COR-L47 (cell line): ENCODE measurements around the gene SNX2.

Source experiments
- DNase-seq: peaks from one replicate; lab custom pipeline; 2025; lab: John Stamatoyannopoulos, UW

Gene SNX2

GRCh38 chr5:122773619-122774018 is 1.3 kb upstream of the SNX2 start:
- DNase-seq: no peak

- DNase-seq: no peak
Measured at GRCh38 chr5:122774519-122774860, 390 bp upstream of the SNX2 start.

DNA sequence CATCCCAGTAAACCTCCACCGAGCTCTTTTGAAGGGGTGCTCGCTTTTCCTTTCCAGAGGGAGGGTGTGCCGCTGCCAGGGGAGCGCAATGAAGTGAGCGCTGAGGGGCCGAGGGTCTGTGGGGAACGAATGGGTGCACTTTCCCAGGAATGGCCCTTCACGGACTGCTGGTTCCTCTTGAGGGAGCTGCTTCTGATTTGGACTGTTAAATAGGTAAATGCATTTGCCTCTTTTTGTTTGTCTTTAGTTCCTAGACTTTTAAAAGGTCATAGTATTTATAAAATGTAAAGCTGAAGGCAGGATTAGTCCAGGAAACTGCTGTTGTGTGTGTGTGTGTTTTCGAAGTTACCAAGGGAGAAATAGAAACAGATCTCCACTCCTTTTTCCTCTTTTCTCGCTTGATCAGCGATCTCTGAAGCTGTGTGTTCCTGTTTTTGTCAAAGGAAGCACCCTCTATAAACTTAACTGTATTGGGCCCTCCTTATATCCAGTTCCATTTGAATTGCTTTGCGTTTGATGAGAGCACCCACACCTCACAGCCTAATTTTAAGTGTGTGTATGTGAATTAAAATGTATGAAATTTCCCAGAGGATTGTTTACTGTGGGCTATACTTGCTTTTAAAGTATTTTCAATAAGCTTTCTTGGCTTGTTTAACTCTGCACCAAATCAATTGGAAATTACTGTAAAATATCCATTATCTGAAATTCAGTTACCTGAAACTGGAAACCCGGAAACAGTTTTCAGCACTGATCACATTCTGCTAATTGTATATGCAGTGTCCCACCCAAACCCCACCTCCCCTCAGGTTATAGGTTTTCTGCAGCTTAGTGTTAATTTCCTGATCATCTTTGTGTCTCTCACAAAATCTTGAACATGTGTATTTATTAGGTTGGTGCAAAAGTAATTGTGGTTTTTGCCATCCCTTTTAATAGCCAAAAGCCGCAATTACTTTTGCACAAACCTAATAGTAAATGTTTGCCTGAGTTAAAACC is 966 bp downstream of the SNX2 start:
- peak; percentile 29 for DNase-seq

- DNase-seq: no peak
Measured at GRCh38 chr5:122778157-122778556, 3.3 kb downstream of the SNX2 start.

- DNase-seq: no peak
Measured at GRCh38 chr5:122779451-122779850, 4.6 kb downstream of the SNX2 start.

DNA sequence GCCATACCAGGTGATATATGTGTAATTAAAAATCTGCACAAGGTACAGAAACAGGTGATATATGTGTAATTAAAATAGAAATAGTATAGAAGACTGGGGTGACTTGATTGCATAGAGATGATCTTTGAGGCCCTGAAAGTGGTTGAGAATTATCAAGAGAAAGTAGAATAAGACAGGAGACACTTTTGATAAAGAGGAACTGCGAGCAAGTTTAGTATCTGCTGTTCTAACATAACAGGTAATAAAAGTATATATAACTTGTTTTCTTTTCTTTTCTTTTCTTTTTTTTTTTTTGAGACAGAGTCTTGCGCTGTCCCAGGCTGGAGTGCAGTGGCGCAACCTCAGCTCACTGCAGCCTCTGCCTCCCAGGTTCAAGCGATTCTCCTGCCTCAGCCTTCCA is 5.4 kb downstream of the SNX2 start:
- DNase-seq: no peak

DNA sequence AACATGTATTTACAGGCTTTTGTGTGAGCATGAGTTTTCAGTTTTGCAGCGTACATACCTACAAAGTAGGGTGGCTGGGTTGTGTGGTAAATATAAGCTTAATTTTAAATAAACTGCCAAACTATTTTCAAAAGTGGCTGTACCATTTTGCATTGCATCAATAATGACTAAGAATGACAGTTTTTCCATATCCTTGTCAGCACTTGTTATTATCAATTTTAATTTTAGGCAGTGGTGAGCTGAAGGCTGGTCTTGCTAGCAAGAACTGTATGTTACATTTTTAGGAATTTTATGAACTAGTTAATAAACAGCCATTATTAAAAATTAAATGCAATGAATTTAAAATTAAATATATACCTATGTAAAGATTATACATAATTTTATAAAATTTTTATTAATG is 6.6 kb downstream of the SNX2 start:
- DNase-seq: no peak

GRCh38 chr5:122785294-122785693 is 10.4 kb downstream of the SNX2 start:
- no peak for DNase-seq

GRCh38 chr5:122788371-122788770 is 13.5 kb downstream of the SNX2 start:
- DNase-seq: no peak

DNA sequence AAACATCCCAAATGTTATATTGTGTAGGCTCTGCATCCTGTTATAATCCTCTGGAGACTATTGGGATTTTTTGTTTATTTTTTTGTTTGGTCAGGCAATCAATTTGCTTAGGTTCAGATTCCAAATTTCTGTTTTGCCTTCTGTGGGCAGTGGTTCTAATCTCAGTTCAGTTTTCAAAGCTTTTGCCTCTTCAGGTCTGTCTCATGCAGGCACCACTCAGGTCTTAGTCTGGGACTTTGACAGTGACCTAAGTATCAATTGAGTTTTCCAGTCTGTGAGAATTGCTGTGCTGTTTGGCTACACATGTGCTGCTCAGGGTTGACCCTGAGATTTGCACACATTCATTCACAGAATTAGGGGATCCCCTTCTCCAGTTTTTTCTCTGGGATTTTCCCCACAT is 14.1 kb downstream of the SNX2 start:
- DNase-seq: no peak

- no peak for DNase-seq
Measured at GRCh38 chr5:122789461-122790171, 14.7 kb downstream of the SNX2 start.

DNA sequence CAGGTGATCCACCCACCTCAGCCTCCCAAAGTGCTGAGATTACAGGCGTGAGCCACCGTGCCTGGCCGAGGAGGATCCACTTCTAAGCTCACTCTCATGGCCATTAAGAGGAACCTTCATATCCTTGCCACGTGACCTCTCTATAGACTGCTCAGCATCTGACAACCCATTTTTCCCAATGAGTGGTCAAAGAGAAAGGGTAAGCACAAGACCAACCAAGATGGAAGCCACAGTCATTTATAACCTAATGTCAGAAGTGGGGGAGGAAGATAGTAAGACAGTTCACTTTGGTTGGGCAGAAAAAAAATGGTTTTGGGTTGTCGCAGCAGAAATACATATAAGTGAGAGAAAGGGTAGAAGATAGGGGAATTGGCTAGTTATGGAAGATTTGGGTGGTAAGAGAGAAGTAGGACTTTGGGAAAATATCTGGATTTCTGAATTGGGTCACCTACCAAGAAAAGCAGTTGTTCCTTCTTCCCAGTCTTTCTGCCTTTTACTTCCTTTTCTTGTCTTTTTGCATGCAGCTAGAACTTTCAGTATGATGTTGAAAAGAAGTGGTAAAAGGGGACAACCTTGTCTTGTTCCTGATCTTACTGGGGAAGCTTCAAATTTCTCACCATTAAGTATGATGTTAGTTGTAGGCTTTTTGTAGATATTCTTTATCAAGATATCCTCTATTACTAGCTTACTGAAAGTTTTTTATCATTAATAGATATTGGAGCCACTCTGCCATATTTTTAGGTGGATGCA is 15.6 kb downstream of the SNX2 start:
- DNase-seq: no peak

DNA sequence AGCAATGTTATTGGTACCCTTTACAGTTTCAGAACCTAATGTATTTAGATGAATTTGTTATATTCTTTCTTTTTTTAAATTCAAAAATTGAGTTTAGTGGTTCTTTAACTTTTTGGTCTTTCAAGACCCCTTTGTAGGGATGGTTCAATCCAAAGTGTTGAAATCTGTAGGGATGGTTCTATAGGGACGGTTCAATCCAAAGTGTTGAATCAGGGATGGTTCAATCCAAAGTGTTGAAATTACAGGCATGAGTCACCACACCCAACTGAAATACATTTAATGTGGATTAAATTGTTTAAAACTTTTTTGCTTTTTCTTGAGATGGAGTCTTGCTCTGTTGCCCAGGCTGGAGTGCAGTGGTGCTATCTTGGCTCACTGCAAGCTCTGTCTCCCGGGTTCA is 30.6 kb downstream of the SNX2 start:
- DNase-seq: no peak

DNA sequence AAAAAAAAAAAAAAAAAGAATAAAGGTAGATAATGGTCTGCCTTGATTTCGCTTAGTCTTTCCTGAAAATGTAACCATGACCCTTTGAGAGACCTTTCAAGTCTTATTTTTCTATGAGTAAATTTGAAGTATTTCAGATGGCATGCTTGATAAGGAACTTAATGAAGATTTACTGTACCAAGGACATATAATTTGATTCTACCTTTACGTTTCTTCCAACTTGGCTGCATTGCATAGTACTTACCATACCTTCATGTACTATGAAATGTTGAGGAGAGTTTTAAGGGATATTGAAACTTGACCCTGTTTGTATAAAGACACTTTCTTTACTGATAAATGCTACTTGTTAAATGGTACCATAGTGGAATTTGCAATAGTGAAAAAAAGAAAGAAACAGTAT is 35.5 kb downstream of the SNX2 start:
- DNase-seq: no peak

DNA sequence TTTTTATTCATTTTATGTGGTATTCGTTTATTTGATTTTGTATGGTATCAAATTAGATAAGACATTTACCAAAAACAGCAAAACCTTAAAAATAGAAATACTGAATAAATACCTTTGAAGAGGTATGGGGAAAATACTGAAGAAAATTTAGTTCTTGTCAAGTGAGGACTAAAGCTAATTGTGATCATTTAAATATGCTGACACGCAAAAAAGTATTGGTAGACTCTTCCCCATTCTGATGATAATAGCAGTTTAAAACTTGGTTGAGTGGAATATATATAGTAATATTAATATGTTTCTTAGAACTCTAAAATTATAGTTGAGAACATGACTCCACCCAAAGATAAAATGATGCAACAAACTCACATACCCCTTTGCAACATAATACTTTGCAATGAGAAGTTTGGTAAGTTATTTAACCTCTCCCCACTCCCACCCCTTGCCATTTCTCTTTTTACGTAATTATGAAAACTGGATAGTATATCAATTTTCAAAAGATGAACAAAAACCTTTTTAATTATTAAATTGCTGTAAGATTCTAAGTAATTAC is 40.4 kb downstream of the SNX2 start:
- no peak for DNase-seq

GRCh38 chr5:122816756-122817155 is 41.9 kb downstream of the SNX2 start:
- no peak for DNase-seq

- DNase-seq: no peak
Measured at GRCh38 chr5:122831984-122832383, 57.1 kb downstream of the SNX2 start.

GRCh38 chr5:122835681-122836080 is 60.8 kb downstream of the SNX2 start:
- DNase-seq: no peak

GRCh38 chr5:122836947-122837346 is 62.1 kb downstream of the SNX2 start:
- DNase-seq: no peak

GRCh38 chr5:122839731-122840130 is 64.9 kb downstream of the SNX2 start:
- DNase-seq: no peak

- DNase-seq: no peak
Measured at GRCh38 chr5:122842016-122842580, 67.2 kb downstream of the SNX2 start.
